Lower leg skin (tissue), 4 donors: Measurements from ENCODE around the gene RDH12. TPM values are rescaled to one million over a fixed set of nuclear protein-coding genes. Genes with fewer than 3 reads are reported as not detected.

Source experiments
- DNase-seq, 2 donors: peaks; one replicate each; pipeline ENCODE4 v3.0.0-alpha.2; 2019; ENCODE audit warnings: low spot score in 2 of 2
- H3K4me3 ChIP-seq: fragments of 200-600 bp; sonication (generic); 2 replicates; pipeline ENCODE4 v1.5.1; 2017; ENCODE audit warnings: mild to moderate bottlenecking, low read depth; ENCODE audit not compliant: poor library complexity, severe bottlenecking
- CTCF ChIP-seq, 3 donors: fragments of 450-650 bp; IDR thresholded peaks; one replicate each; pipeline ENCODE4 v1.5.1; 2016; ENCODE audit warnings: antibody characterized with exemption in 3 of 3, mild to moderate bottlenecking in 3 of 3, moderate library complexity in 2 of 3
- POLR2A ChIP-seq, 2 donors: fragments of 450-650 bp; IDR thresholded peaks; one replicate each; pipeline ENCODE4 v1.6.1; 2016 to 2017; ENCODE audit warnings: antibody characterized with exemption in 2 of 2, mild to moderate bottlenecking in 1 of 2, moderate library complexity in 1 of 2
- WGBS, 2 donors: methylation state at CpG; one replicate each; pipeline ENCODE4 v1.1.5; 2018; 5-methylcytosine and 5-hydroxymethylcytosine counted together
- intact Hi-C: fragments of 100-400 bp; cut with DNase I; formaldehyde crosslinking; loops from one replicate; pipeline ENCODE4 v1.15.0; 2023; ENCODE audit warnings: low total_unique reads
- total RNA-seq, 4 donors: library from RNA; depleted of rRNA; stranded (reverse); fragments of >200 nt; gene quantifications; one replicate each; pipeline ENCODE4 v1.1.0, GENCODE V29; 2016

The RDH12 gene
- total RNA-seq, 4 donors from 2014 or later, result 70.4 to 106 (median 87.6) TPM

- intact Hi-C loops, result no loop called here
- WGBS, 2 donors, result 78 to 83% methylated on average over 5 of the region's 5 CpGs
- TF ChIP-seq CTCF (IDR thresholded peaks at IDR 0.05) (no peak), POLR2A (IDR thresholded peaks at IDR 0.05) (no peak)
Observed at GRCh38 chr14:67765192-67765834, 63.6 kb downstream of the RDH12 start.

DNA sequence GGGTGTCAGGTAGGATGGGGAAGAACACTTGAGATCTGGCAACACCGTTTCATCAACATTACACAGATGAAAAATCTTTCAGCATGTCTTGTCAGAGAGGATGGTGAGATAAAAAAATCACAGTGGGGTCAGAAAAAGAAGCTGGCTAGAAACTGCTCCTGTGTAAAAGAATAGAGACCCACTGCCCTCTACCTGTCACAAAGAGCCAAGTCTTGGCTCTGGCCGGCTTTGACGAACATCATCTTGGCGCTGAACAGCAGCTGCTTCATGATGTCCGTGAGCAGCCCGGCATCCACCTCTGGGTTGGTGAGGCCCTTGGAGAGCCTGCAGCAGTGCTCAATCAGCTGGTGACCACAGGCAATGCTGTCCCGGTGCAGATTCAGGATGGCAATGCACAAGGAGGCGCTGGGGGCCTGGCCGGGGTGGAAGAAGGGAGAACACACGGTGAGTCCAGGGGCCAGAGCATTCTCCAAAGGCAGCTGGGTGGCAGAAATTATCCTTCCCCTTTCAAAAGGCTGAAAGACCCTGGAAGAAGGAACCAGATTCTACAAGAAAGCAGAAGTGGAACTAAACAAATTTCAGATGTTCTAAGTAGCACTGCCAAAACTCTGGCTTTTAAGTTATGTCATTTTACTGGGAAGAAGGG lies 64.5 kb downstream of the RDH12 start:
- intact Hi-C loops, result no loop called here
- no peak for DNase-seq
- H3K4me3 ChIP-seq, result no peak overlapping the region
- 67 to 71% methylated on average over 10 of the region's 10 CpGs for WGBS, 2 donors
- TF ChIP-seq CTCF (IDR thresholded peaks at IDR 0.05) (no peak), POLR2A (IDR thresholded peaks at IDR 0.05) (no peak)

More at GRCh38 chr14:67765192-67765834, 63.6 kb downstream of the RDH12 start:
- no peak overlapping the region for H3K4me3 ChIP-seq
- DNase-seq, result no peak

GRCh38 chr14:67768219-67768618 lies 66.5 kb downstream of the RDH12 start:
- DNase-seq, result no peak

DNA sequence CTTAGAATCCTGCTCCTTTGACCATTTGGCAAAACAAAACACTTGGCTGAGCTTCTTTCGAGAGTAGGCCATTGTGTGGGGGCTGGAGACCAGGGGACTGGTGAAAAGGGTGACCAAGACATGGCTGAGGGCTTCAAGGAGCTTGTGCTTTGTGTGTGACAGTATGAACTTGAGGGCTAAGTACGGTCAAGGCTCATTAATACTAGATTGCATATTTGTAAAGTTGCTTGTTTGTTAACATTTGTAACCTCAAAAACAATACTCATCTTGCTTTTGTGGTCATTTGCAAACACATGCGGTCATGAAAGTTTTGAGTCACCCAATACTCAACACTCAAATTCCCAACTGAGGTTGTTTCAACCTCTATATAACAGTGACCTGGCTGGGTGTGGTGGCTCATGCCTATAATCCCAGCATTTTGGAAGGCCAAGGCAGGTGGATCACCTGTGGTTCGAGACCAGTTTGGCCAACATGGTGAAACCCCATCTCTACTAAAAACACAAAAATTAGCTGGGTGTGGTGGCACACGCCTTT lies 72.2 kb downstream of the RDH12 start:
- intact Hi-C loops, result no loop called here
- DNase-seq, result no peak
- TF ChIP-seq POLR2A (IDR thresholded peaks at IDR 0.05) (no peak), CTCF (IDR thresholded peaks at IDR 0.05) (no peak)
- 93 to 95% methylated on average over 5 of the region's 5 CpGs for WGBS, 2 donors
- H3K4me3 ChIP-seq, result no peak overlapping the region

More at GRCh38 chr14:67768219-67768618, 66.5 kb downstream of the RDH12 start:
- intact Hi-C loops, result no loop called here
- H3K4me3 ChIP-seq, result no peak overlapping the region
- TF ChIP-seq CTCF (IDR thresholded peaks at IDR 0.05) (no peak), POLR2A (IDR thresholded peaks at IDR 0.05) (no peak)
- 89 to 94% methylated on average over 2 of the region's 2 CpGs for WGBS, 2 donors

DNA sequence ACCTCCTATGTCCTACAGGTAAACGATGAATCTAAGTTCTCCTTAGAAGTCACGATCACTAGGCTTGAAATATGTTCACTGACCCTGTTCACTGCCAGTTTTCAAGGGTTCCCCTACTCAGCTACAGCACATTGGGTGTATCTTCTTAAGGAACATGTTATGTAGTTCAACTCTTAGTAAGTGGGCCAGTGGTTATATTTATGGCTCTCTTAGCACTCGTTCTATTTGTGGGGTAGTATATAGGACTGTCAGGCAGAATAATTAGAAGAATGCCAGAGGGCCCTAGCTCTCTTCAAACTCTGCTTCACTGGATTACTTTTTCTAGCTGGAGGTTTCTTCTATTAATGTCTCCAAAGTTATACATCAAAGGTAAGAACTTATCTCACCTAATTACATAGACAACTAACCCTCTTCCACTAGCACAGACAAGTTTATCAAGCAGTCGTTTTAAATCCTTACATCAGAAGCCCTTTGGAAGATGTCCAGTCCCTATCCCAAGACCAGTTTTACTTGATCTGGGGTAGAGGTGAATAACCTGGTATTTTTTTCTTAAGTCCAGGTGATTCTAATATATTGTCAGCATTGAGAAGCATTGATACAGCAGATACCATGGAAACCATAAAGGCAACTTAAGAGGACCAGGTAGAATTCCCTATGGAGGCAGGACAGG lies 75.1 kb downstream of the RDH12 start:
- H3K4me3 ChIP-seq, result no peak overlapping the region
- no peak for DNase-seq
- 47 to 65% methylated on average over 4 of the region's 4 CpGs for WGBS, 2 donors
- intact Hi-C loops, result no loop called here
- TF ChIP-seq POLR2A (IDR thresholded peaks at IDR 0.05), result no peak
- no peak for TF ChIP-seq CTCF (IDR thresholded peaks at IDR 0.05)
